Neural progenitor cell (in vitro differentiated cells): ENCODE data around the gene KAZALD1.

Source experiments
- CTCF ChIP-seq: fragments of 200-600 bp; sonication (generic); IDR thresholded peaks from 2 replicates; pipeline ENCODE4 v1.5.1; 2017; ENCODE audit warnings: antibody characterized with exemption, mild to moderate bottlenecking
- EZH2 ChIP-seq: fragments of 200-600 bp; sonication (generic); IDR thresholded peaks from 2 replicates; pipeline ENCODE4 v1.6.1; 2017; ENCODE audit warnings: antibody characterized with exemption, mild to moderate bottlenecking, moderate library complexity
- EZH2phosphoT487 ChIP-seq: fragments of 200-600 bp; sonication (generic); IDR thresholded peaks from 2 replicates; pipeline ENCODE4 v1.6.1; 2017; ENCODE audit warnings: antibody characterized with exemption

- no peak for TF ChIP-seq CTCF
- TF ChIP-seq EZH2phosphoT487, result no peak
- TF ChIP-seq EZH2, result no peak
Measured at GRCh38 chr10:101065481-101066145, 3.8 kb downstream of the KAZALD1 start.
